H1 (cell line): ENCODE data around the gene UCN3. TPM values are rescaled to one million over a fixed set of nuclear protein-coding genes. Genes with fewer than 3 reads are reported as not detected.
A peak's percentile ranks its signal among the peaks of the same experiment; 100 is the strongest.

ENCODE experiments used
- CTCF ChIA-PET: fragments of 300-600 bp; sonication (Branson Sonifier 250); formaldehyde crosslinking; loops from one replicate; lab custom pipeline; 2021; ENCODE audit not compliant: partially characterized antibody; lab: Charles Lee
- POLR2A ChIA-PET: fragments of 300-600 bp; sonication (Branson Sonifier 250); formaldehyde crosslinking; loops from one replicate; lab custom pipeline; 2021; ENCODE audit warnings: inconsistent platforms; ENCODE audit not compliant: partially characterized antibody; lab: Charles Lee
- DNase-seq, 2 experiments: peaks; one replicate each; pipeline versions ENCODE4 v3.0.0 to v3.0.0-alpha.2; 2010 to 2022; ENCODE audit warnings: low spot score in 2 of 2, low read depth in 1 of 2, mixed read lengths in 1 of 2
- FAIRE-seq: peaks from 2 replicates; lab custom pipeline; 2011; peaks lifted over from hg19 to GRCh38; lab: Jason Lieb, UNC
- H2AFZ ChIP-seq: 2 replicates; pipeline ENCODE4 v1.8.1; 2012; ENCODE audit warnings: low read length, inconsistent platforms
- H2AK5ac ChIP-seq: 2 replicates; pipeline ENCODE4 v1.6.1; 2013; ENCODE audit warnings: low read depth, low read length
- H2BK120ac ChIP-seq: replicated peaks from 2 replicates; pipeline ENCODE3; 2013; ENCODE audit warnings: low read depth, low read length, inconsistent platforms
- H2BK12ac ChIP-seq: 2 replicates; pipeline ENCODE4 v1.6.1; 2013; ENCODE audit warnings: low read depth, low read length
- H2BK15ac ChIP-seq: 2 replicates; pipeline ENCODE4 v1.6.1; 2013; ENCODE audit warnings: low read length
- H2BK20ac ChIP-seq: 2 replicates; pipeline ENCODE4 v1.6.1; 2013; ENCODE audit warnings: low read length
- H2BK5ac ChIP-seq: 2 replicates; pipeline ENCODE4 v1.6.1; 2013; ENCODE audit warnings: low read depth, low read length
- H3K14ac ChIP-seq: 2 replicates; pipeline ENCODE4 v1.6.1; 2013; ENCODE audit warnings: inconsistent platforms; ENCODE audit not compliant: insufficient read length
- H3K18ac ChIP-seq: 2 replicates; pipeline ENCODE4 v1.6.1; 2013; ENCODE audit warnings: low read length; ENCODE audit errors: extremely low read depth
- H3K23ac ChIP-seq: 2 replicates; pipeline ENCODE4 v1.6.1; 2013; ENCODE audit warnings: inconsistent platforms; ENCODE audit not compliant: insufficient read length
- H3K23me2 ChIP-seq: 2 replicates; pipeline ENCODE4 v1.6.1; 2013; ENCODE audit warnings: low read depth, low read length
- H3K27ac ChIP-seq: 2 replicates; pipeline ENCODE4 v1.6.1; 2011; ENCODE audit warnings: low read depth, low read length, inconsistent platforms
- H3K27me3 ChIP-seq, 4 experiments: replicated peaks in 1 of 4; 1 replicate in 1 of 4; 2 replicates in 3 of 4; pipeline versions ENCODE4 v1.6.1 to v1.8.1; 2011 to 2013; ENCODE audit warnings: low read length in 3 of 4, mild to moderate bottlenecking in 3 of 4, inconsistent platforms in 2 of 4, mixed read lengths in 2 of 4, moderate library complexity in 1 of 4; ENCODE audit not compliant: control insufficient read depth in 3 of 4, insufficient read depth in 3 of 4; ENCODE audit errors: extremely low read depth in 1 of 4
- H3K36me3 ChIP-seq, 4 experiments: 2 replicates each; pipeline versions ENCODE4 v1.6.1 to v1.8.1; 2011 to 2013; ENCODE audit warnings: mild to moderate bottlenecking in 4 of 4, low read length in 3 of 4, moderate library complexity in 2 of 4, control low read depth in 1 of 4, inconsistent platforms in 1 of 4; ENCODE audit not compliant: insufficient read depth in 4 of 4, control insufficient read depth in 2 of 4
- H3K4ac ChIP-seq: replicated peaks from 2 replicates; pipeline ENCODE3; 2013; ENCODE audit warnings: low read length, low read depth, mixed read lengths, inconsistent platforms; ENCODE audit not compliant: insufficient read length
- H3K4me1 ChIP-seq, 4 experiments: replicated peaks in 1 of 4; 1 replicate in 1 of 4; 2 replicates in 3 of 4; pipeline versions ENCODE4 v1.6.1 to v1.8.1; 2011 to 2013; ENCODE audit warnings: low read length in 3 of 4, inconsistent platforms in 2 of 4, mixed read lengths in 1 of 4; ENCODE audit not compliant: insufficient read depth in 4 of 4, control insufficient read depth in 3 of 4
- H3K4me2 ChIP-seq, 2 experiments: 2 replicates each; pipeline versions ENCODE4 v1.6.1 to v1.8.1; 2011 to 2013; ENCODE audit warnings: low read depth in 2 of 2, low read length in 2 of 2, control low read depth in 1 of 2, inconsistent platforms in 1 of 2, mild to moderate bottlenecking in 1 of 2; ENCODE audit not compliant: insufficient read depth in 1 of 2
- H3K4me3 ChIP-seq, 4 experiments: fragments of 200-600, 300-600 bp in 1 of 4; sonication (generic), shearing (Covaris generic), sonication (Bioruptor Twin) in 1 of 4; 2 replicates each; pipeline versions ENCODE4 v1.5.1 to v1.8.1; 2011 to 2016; ENCODE audit warnings: low read length in 4 of 4, low read depth in 3 of 4, control low read depth in 2 of 4, inconsistent platforms in 2 of 4, mild to moderate bottlenecking in 2 of 4, mixed read lengths in 1 of 4, moderate library complexity in 1 of 4; ENCODE audit not compliant: insufficient read depth in 2 of 4; ENCODE audit errors: extremely low read depth in 1 of 4
- H3K56ac ChIP-seq: replicated peaks from 2 replicates; pipeline ENCODE3; 2013; ENCODE audit warnings: low read depth, mild to moderate bottlenecking, mixed read lengths, low read length, inconsistent platforms; ENCODE audit not compliant: insufficient read length
- H3K79me1 ChIP-seq: 2 replicates; pipeline ENCODE4 v1.6.1; 2013; ENCODE audit warnings: low read depth, low read length, control low read depth
- H3K79me2 ChIP-seq, 2 experiments: 2 replicates each; pipeline versions ENCODE4 v1.6.1 to v1.8.1; 2012 to 2013; ENCODE audit warnings: low read length in 2 of 2, mild to moderate bottlenecking in 2 of 2, inconsistent platforms in 1 of 2; ENCODE audit not compliant: insufficient read depth in 2 of 2, control insufficient read depth in 1 of 2
- H3K9ac ChIP-seq, 4 experiments: replicated peaks in 1 of 4; 1 replicate in 1 of 4; 2 replicates in 3 of 4; pipeline versions ENCODE4 v1.6.1 to v1.8.1; 2011 to 2013; ENCODE audit warnings: low read depth in 3 of 4, low read length in 3 of 4, control low read depth in 2 of 4, mild to moderate bottlenecking in 2 of 4, moderate library complexity in 2 of 4, inconsistent platforms in 1 of 4; ENCODE audit errors: extremely low read depth in 1 of 4
- H3K9me3 ChIP-seq, 2 experiments: 2 replicates each; pipeline versions ENCODE4 v1.6.1 to v1.8.1; 2012 to 2013; ENCODE audit warnings: mild to moderate bottlenecking in 2 of 2, moderate library complexity in 2 of 2, control low read depth in 1 of 2, inconsistent platforms in 1 of 2, low read depth in 1 of 2, low read length in 1 of 2, mixed read lengths in 1 of 2; ENCODE audit not compliant: insufficient read depth in 2 of 2
- H4K20me1 ChIP-seq, 2 experiments: replicated peaks in 1 of 2; 2 replicates each; pipeline versions ENCODE3 to v1.8.1; 2011 to 2013; ENCODE audit warnings: inconsistent platforms in 2 of 2, low read length in 2 of 2, mild to moderate bottlenecking in 1 of 2; ENCODE audit not compliant: insufficient read depth in 2 of 2, control insufficient read depth in 1 of 2
- H4K5ac ChIP-seq: 2 replicates; pipeline ENCODE4 v1.6.1; 2013; ENCODE audit warnings: low read length, low read depth, mixed read lengths, inconsistent platforms; ENCODE audit not compliant: insufficient read length
- H4K8ac ChIP-seq: 2 replicates; pipeline ENCODE4 v1.8.0; 2013; ENCODE audit warnings: mild to moderate bottlenecking, moderate library complexity, low read length, inconsistent platforms; ENCODE audit not compliant: insufficient read depth; ENCODE audit errors: extremely low read depth
- H4K91ac ChIP-seq: replicated peaks from 2 replicates; pipeline ENCODE3; 2013; ENCODE audit warnings: low read length, mixed read lengths, inconsistent platforms; ENCODE audit not compliant: insufficient read length
- BCL11A ChIP-seq, 2 experiments: IDR thresholded peaks; one replicate each; pipeline ENCODE4 v1.6.1; 2011; ENCODE audit warnings: low read depth in 2 of 2, low read length in 2 of 2, mild to moderate bottlenecking in 2 of 2
- CHD1 ChIP-seq: IDR thresholded peaks from 2 replicates; pipeline ENCODE4 v1.6.1; 2012; ENCODE audit warnings: low read depth, low read length, improper control_type of control experiment
- E2F6 ChIP-seq: IDR thresholded peaks from 2 replicates; pipeline ENCODE4 v1.6.1; 2012; ENCODE audit warnings: inconsistent platforms
- EGR1 ChIP-seq: IDR thresholded peaks from 2 replicates; pipeline ENCODE4 v1.6.1; 2011; ENCODE audit warnings: low read depth, low read length, borderline replicate concordance
- EP300 ChIP-seq, 2 experiments: IDR thresholded peaks; 1 replicate in 1 of 2; 2 replicates in 1 of 2; pipeline ENCODE4 v1.6.1; 2011 to 2012; ENCODE audit warnings: low read depth in 2 of 2, low read length in 2 of 2, mild to moderate bottlenecking in 2 of 2, borderline replicate concordance in 1 of 2, inconsistent platforms in 1 of 2, moderate library complexity in 1 of 2
- EZH2 ChIP-seq: fragments of 200-600 bp; sonication (generic); IDR thresholded peaks from 2 replicates; pipeline ENCODE4 v1.7.1; 2012; ENCODE audit warnings: low read depth, mild to moderate bottlenecking, moderate library complexity, low read length, inconsistent platforms; ENCODE audit not compliant: severe bottlenecking
- GTF2F1 ChIP-seq: IDR thresholded peaks from 2 replicates; pipeline ENCODE4 v1.6.1; 2012; ENCODE audit warnings: low read depth, low read length, improper control_type of control experiment, borderline replicate concordance
- KDM1A ChIP-seq: fragments of 200-600, 300-600 bp; sonication (generic); IDR thresholded peaks from 2 replicates; pipeline ENCODE4 v1.7.1; 2016; ENCODE audit warnings: mild to moderate bottlenecking, low read length, borderline replicate concordance
- RNF2 ChIP-seq: fragments of 200-900, 300-1000 bp; sonication (generic); IDR thresholded peaks from 2 replicates; pipeline ENCODE4 v1.7.1; 2016; ENCODE audit warnings: borderline replicate concordance, low read depth, mild to moderate bottlenecking, antibody characterized with exemption, low read length; ENCODE audit not compliant: poor library complexity, severe bottlenecking; ENCODE audit errors: missing control alignments
- SIX5 ChIP-seq: IDR thresholded peaks from 2 replicates; pipeline ENCODE4 v1.6.1; 2011; ENCODE audit warnings: mild to moderate bottlenecking, low read depth, low read length
- WGBS, 2 experiments: shearing (Covaris generic) in 1 of 2; methylation state at CpG; one replicate each; pipeline versions ENCODE4 v1.1.6 to v1.1.7; 2013 to 2015; ENCODE audit warnings: low lambda C conversion rate in 2 of 2, mixed read lengths in 2 of 2, inconsistent platforms in 1 of 2, low coverage in 1 of 2, missing lambda C conversion rate in 1 of 2; ENCODE audit not compliant: insufficient replicate concordance in 2 of 2, insufficient coverage in 1 of 2, insufficient read length in 1 of 2; ENCODE audit errors: extremely low coverage in 1 of 2, missing lambda C conversion rate in 1 of 2; 5-methylcytosine and 5-hydroxymethylcytosine counted together
- polyA plus RNA-seq, 7 experiments: library from polyadenylated mRNA; depleted of rRNA in 3 of 7; stranded (reverse) in 5 of 7; unstranded in 2 of 7; fragments of >200 nt in 5 of 7; fragments of 200-250 nt in 2 of 7; gene quantifications; 1 replicate in 5 of 7; 2 replicates in 1 of 7; 4 replicates in 1 of 7; pipeline versions ENCODE4 v1.2.1 to v1.2.3, GENCODE V29; 2011 to 2013; ENCODE audit warnings: missing spikeins in 2 of 7, mixed read lengths in 2 of 7
- total RNA-seq: library from RNA; stranded (reverse); fragmentation: NEBNext Ultra II Directional; extraction: Animal tissue kit (Norgen Biotek cat#: 25700); gene quantifications from 2 replicates; pipeline ENCODE4 v1.2.1, GENCODE V29; 2021

UCN3 gene
- total and polyA plus RNA-seq, 2 of the 8 experiments (the other 6 are each of a cell fraction or from before 2014, with no cell fraction given): not detected

- Histone ChIP-seq H3K23me2 (peaks cover 7% of the 10 kb centered on the region; the same call in 1 of the 2 replicates), H2BK12ac (no peak overlapping the region), H3K9ac (no peak overlapping the region), H3K4me1 (no peaks in the 10 kb centered on the region; a peak in 1 of 7 replicates), H2AFZ (no peak overlapping the region), H4K91ac (no peak overlapping the region), H3K27me3 (no peaks in the 10 kb centered on the region), H4K5ac (no peak overlapping the region), H3K4me3 (no peak overlapping the region), H2BK20ac (no peak overlapping the region), H4K8ac (no peak overlapping the region), H3K79me2 (no peaks in the 10 kb centered on the region), H3K23ac (no peak overlapping the region), H3K36me3 (no peaks in the 10 kb centered on the region), H4K20me1 (peaks cover 0 to 1% of the 10 kb centered on the region in 2 experiments), H2AK5ac (no peak overlapping the region), H2BK120ac (no peak overlapping the region), H3K79me1 (no peaks in the 10 kb centered on the region), H3K27ac (no peak overlapping the region), H3K4me2 (no peak overlapping the region), H3K18ac (no peak overlapping the region; the same call in 1 of the 2 replicates), H3K9me3 (no peaks in the 10 kb centered on the region), H3K4ac (no peak overlapping the region), H3K14ac (no peak overlapping the region), H3K56ac (peak overlapping the region; percentile 93), H2BK15ac (no peak overlapping the region), H2BK5ac (no peak overlapping the region)
- FAIRE-seq (peak; percentile 82), DNase-seq (no peak)
- ChIA-PET POLR2A (interaction anchor here (0.6 kb wide), 1 partner anchor 121 kb away, joined by 3 read pairs; no protein-coding TSS in a partner anchor), CTCF (interaction anchor here (1.1 to 2.4 kb wide), 4 partner anchors 12 to 532 kb away, joined by 3 to 9 read pairs (median 4); no protein-coding TSS in a partner anchor)
- WGBS, 2 experiments: 75% methylated on average over 1 of the region's 2 CpGs; no CpG with 5 or more reads in 1 of the 2 experiments
- TF ChIP-seq BCL11A (IDR thresholded peaks at IDR 0.05; ENCODE audit: low read depth in 2 of 2, low read length in 2 of 2) (no peak), EP300 (IDR thresholded peaks at IDR 0.05; ENCODE audit: borderline replicate concordance in 1 of 2, low read depth in 2 of 2, low read length in 2 of 2) (no peak), GTF2F1 (no peak), KDM1A (no peak), EZH2 (no peak), EGR1 (no peak), RNF2 (no peak), CHD1 (no peak), E2F6 (no peak), SIX5 (no peak)
These were observed 16.4 kb downstream of the UCN3 start for GRCh38 chr10:5381187-5381586.
